ENCODE measurements around the gene RFX2.
"Not testable (repeated sequence)": the region's sequence is repeated elsewhere in the genome, so short reads cannot be mapped to it uniquely, and the experiment has no call there.

RFX2 gene

GRCh38 chr19:5971714-5972354, 138.5 kb downstream of the RFX2 start:
- DNase-seq (ENCODE audit: low read depth) = no peak

GRCh38 chr19:5969476-5969875, 140.8 kb downstream of the RFX2 start:
- DNase-seq (ENCODE audit: low read depth) = no peak

GRCh38 chr19:5968431-5969373, 141.6 kb downstream of the RFX2 start:
- no peak for DNase-seq (ENCODE audit: low read depth)

- DNase-seq (ENCODE audit: low read depth) = no peak
These were observed 142.3 kb downstream of the RFX2 start for GRCh38 chr19:5967994-5968430.

GRCh38 chr19:5967571-5967970, 142.7 kb downstream of the RFX2 start:
- DNase-seq (ENCODE audit: low read depth) = no peak

- no peak for DNase-seq (ENCODE audit: low read depth)
These were observed 143.4 kb downstream of the RFX2 start for GRCh38 chr19:5966941-5967340.

GRCh38 chr19:5966215-5966614, 144.1 kb downstream of the RFX2 start:
- no peak for DNase-seq (ENCODE audit: low read depth)

GRCh38 chr19:5964816-5965565, 145.3 kb downstream of the RFX2 start:
- no peak for DNase-seq (ENCODE audit: low read depth)

GRCh38 chr19:5963855-5964254, 146.4 kb downstream of the RFX2 start:
- no peak for DNase-seq (ENCODE audit: low read depth)

GRCh38 chr19:5963259-5963658, 147.0 kb downstream of the RFX2 start:
- not testable (repeated sequence) for DNase-seq (ENCODE audit: low read depth)

- peak; percentile 39 for DNase-seq (ENCODE audit: low read depth)
These were observed 148.0 kb downstream of the RFX2 start for GRCh38 chr19:5961969-5962945.

- DNase-seq (ENCODE audit: low read depth) = not testable (repeated sequence)
These were observed 148.7 kb downstream of the RFX2 start for GRCh38 chr19:5961641-5961968.

GRCh38 chr19:5960005-5961001, 150.0 kb downstream of the RFX2 start:
- no peak for DNase-seq (ENCODE audit: low read depth)

- no peak for DNase-seq (ENCODE audit: low read depth)
These were observed 150.9 kb downstream of the RFX2 start for GRCh38 chr19:5959260-5960004.

GRCh38 chr19:5958851-5959122, 151.5 kb downstream of the RFX2 start:
- no peak for DNase-seq (ENCODE audit: low read depth)

GRCh38 chr19:5958074-5958850, 152.0 kb downstream of the RFX2 start:
- DNase-seq (ENCODE audit: low read depth) = no peak

GRCh38 chr19:5957170-5957569, 153.1 kb downstream of the RFX2 start:
- no peak for DNase-seq (ENCODE audit: low read depth)

GRCh38 chr19:5956728-5957127, 153.6 kb downstream of the RFX2 start:
- no peak for DNase-seq (ENCODE audit: low read depth)

- no peak for DNase-seq (ENCODE audit: low read depth)
These were observed 154.0 kb downstream of the RFX2 start for GRCh38 chr19:5956323-5956722.
